CD4-positive, CD25-positive, alpha-beta regulatory T cell (primary cell): Measurements from ENCODE around the gene SRC. TPM values are rescaled to one million over a fixed set of nuclear protein-coding genes. Genes with fewer than 3 reads are reported as not detected.

Experiments
- ATAC-seq, 2 donors: fragments of 150-1000 bp; cut with Tn5 transposase; one replicate each; pipeline ENCODE4 v1.10.0; 2021; ENCODE audit warnings: low read depth in 2 of 2, moderate number of reproducible peaks in 2 of 2, moderate library complexity in 1 of 2
- DNase-seq, 3 donors: peaks; one replicate each; pipeline versions ENCODE4 v3.0.0 to v3.0.0-alpha.2; 2012 to 2022; ENCODE audit warnings: mixed read lengths in 1 of 3
- H3K27ac ChIP-seq: one replicate; pipeline ENCODE4 v1.7.0; 2013; ENCODE audit warnings: mild to moderate bottlenecking, low read length; ENCODE audit not compliant: insufficient read depth, poor library complexity, severe bottlenecking
- H3K27me3 ChIP-seq: one replicate; pipeline ENCODE4 v1.7.0; 2013; ENCODE audit warnings: low read length; ENCODE audit not compliant: control insufficient read depth, insufficient read depth
- H3K36me3 ChIP-seq: one replicate; pipeline ENCODE4 v1.7.0; 2013; ENCODE audit warnings: mild to moderate bottlenecking, low read length, moderate library complexity; ENCODE audit not compliant: control insufficient read depth, insufficient read depth
- H3K4me1 ChIP-seq: 2 replicates; pipeline ENCODE4 v1.7.0; 2013; ENCODE audit warnings: mild to moderate bottlenecking, low read length; ENCODE audit not compliant: insufficient read depth, control insufficient read depth, poor library complexity, severe bottlenecking
- H3K4me3 ChIP-seq: one replicate; pipeline ENCODE4 v1.7.0; 2013; ENCODE audit warnings: low read depth, mild to moderate bottlenecking, low read length, moderate library complexity
- H3K9me3 ChIP-seq, 2 experiments: 1 replicate in 1 of 2; 2 replicates in 1 of 2; pipeline ENCODE4 v1.7.0; 2013; ENCODE audit warnings: low read length in 2 of 2, mild to moderate bottlenecking in 1 of 2, moderate library complexity in 1 of 2; ENCODE audit not compliant: control insufficient read depth in 2 of 2
- H3K27ac Mint-ChIP-seq, 3 donors: one replicate each; pipeline ENCODE4 v1.8.0; 2020 to 2022; ENCODE audit warnings: mild to moderate bottlenecking in 3 of 3, mixed read lengths in 3 of 3, moderate library complexity in 2 of 3
- H3K27me3 Mint-ChIP-seq: one replicate; pipeline ENCODE4 v1.8.0; 2022; ENCODE audit warnings: mild to moderate bottlenecking, mixed read lengths
- H3K36me3 Mint-ChIP-seq: one replicate; pipeline ENCODE4 v1.8.0; 2020; ENCODE audit warnings: mixed read lengths
- H3K4me1 Mint-ChIP-seq, 4 donors: one replicate each; pipeline ENCODE4 v1.8.0; 2020 to 2022; ENCODE audit warnings: mixed read lengths in 4 of 4, mild to moderate bottlenecking in 1 of 4
- H3K4me3 Mint-ChIP-seq, 4 donors: one replicate each; pipeline ENCODE4 v1.8.0; 2020 to 2022; ENCODE audit warnings: mild to moderate bottlenecking in 4 of 4, mixed read lengths in 4 of 4, moderate library complexity in 3 of 4
- H3K9me3 Mint-ChIP-seq, 7 donors: one replicate each; pipeline ENCODE4 v1.8.0; 2020 to 2022; ENCODE audit warnings: mixed read lengths in 7 of 7, mild to moderate bottlenecking in 3 of 7, moderate library complexity in 2 of 7
- polyA plus RNA-seq, 4 donors: library from polyadenylated mRNA; unstranded; fragments of 300-500 nt; fragmentation: Illumina TruSeq; gene quantifications; one replicate each; pipeline ENCODE4 v1.2.3, GENCODE V29; 2021
- total RNA-seq: library from RNA; stranded (reverse); gene quantifications from one replicate; pipeline ENCODE4 v1.2.3, GENCODE V29; 2022

The SRC gene
- total and polyA plus RNA-seq, 5 donors from 2014 or later, result 0.29 to 5.5 (median 0.56) TPM; not detected in 1

DNA sequence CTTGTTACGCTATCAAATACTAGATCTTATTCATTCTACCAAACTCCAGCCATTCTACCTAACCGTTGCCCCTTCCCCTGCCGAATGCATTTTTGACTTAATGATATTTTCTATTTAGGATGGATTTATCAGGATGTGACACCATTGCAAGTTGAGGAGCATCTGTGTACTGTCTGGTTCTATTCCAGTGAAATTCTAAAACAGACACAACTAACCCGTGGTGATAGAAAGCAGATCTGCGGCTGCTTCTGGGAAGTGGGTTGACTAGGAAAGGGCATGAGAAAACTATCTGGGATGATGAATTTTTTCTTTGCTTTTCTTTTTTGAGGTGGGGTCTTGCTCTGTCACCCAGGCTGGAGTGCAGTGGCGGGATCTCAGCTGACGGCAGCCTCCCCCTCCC, 20.7 kb upstream of the SRC start:
- H3K27me3 ChIP-seq, result no peaks in the 10 kb centered on the region
- no peak overlapping the region for H3K27ac Mint-ChIP-seq
- DNase-seq, result no peak

GRCh38 chr20:37326666-37327065, 19.3 kb upstream of the SRC start:
- Mint-ChIP-seq H3K27ac (peak overlapping the region in 1 of 3 donors; percentile 65), H3K4me1 (no peaks in the 10 kb centered on the region), H3K27me3 (no peaks in the 10 kb centered on the region), H3K9me3 (peaks cover 0 to 4% (median 0%) of the 10 kb centered on the region in 7 donors), H3K36me3 (peaks cover 4% of the 10 kb centered on the region), H3K4me3 (no peak overlapping the region)
- no peaks in the 10 kb centered on the region for H3K9me3 ChIP-seq
- no peak overlapping the region for H3K4me3 ChIP-seq
- H3K27ac ChIP-seq, result no peak overlapping the region
- ATAC-seq (no peak), DNase-seq (no peak)
- no peaks in the 10 kb centered on the region for H3K4me1 ChIP-seq
- no peaks in the 10 kb centered on the region for H3K27me3 ChIP-seq
- H3K36me3 ChIP-seq, result no peaks in the 10 kb centered on the region

More for the DNA sequence above, 20.7 kb upstream of the SRC start:
- Mint-ChIP-seq H3K4me1 (no peaks in the 10 kb centered on the region), H3K9me3 (peaks cover 0 to 4% (median 0%) of the 10 kb centered on the region in 7 donors), H3K27me3 (no peaks in the 10 kb centered on the region), H3K36me3 (peaks cover 4% of the 10 kb centered on the region), H3K4me3 (no peak overlapping the region)
- Histone ChIP-seq H3K4me3 (no peak overlapping the region), H3K9me3 (no peaks in the 10 kb centered on the region), H3K4me1 (no peaks in the 10 kb centered on the region), H3K36me3 (no peaks in the 10 kb centered on the region), H3K27ac (no peak overlapping the region)
- ATAC-seq, result no peak

DNA sequence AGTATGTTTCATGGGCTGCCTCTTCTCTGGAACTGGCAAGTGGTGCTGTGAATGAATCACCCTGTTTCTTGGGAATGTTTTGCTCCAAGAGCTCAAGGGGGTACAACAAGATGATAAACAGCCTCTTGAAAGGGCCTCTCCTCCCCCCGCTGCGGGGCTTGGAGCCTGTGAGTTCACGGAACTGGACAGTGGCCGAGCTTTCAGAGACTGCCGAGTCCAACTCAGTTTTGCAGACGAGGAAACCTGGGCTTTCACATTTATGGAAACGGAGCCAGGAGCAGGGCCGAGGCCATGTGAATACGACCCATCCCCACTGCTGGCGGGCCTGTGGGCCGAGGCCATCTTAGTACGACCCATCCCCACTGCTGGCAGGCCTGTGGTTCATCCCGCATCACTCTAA, 18.2 kb upstream of the SRC start:
- DNase-seq (no peak), ATAC-seq (no peak)
- no peaks in the 10 kb centered on the region for H3K36me3 ChIP-seq
- no peaks in the 10 kb centered on the region for H3K4me1 ChIP-seq
- no peaks in the 10 kb centered on the region for H3K27me3 Mint-ChIP-seq
- no peak overlapping the region for H3K27ac Mint-ChIP-seq
- no peaks in the 10 kb centered on the region for H3K4me1 Mint-ChIP-seq
- no peaks in the 10 kb centered on the region for H3K27me3 ChIP-seq
- no peak overlapping the region for H3K4me3 Mint-ChIP-seq
- no peaks in the 10 kb centered on the region for H3K9me3 ChIP-seq
- H3K36me3 Mint-ChIP-seq, result peaks cover 4% of the 10 kb centered on the region
- H3K9me3 Mint-ChIP-seq, result peaks cover 0 to 3% (median 0%) of the 10 kb centered on the region in 7 donors
- no peak overlapping the region for H3K27ac ChIP-seq
- no peak overlapping the region for H3K4me3 ChIP-seq

GRCh38 chr20:37328149-37328945, 17.6 kb upstream of the SRC start:
- H3K27ac ChIP-seq, result no peak overlapping the region
- Mint-ChIP-seq H3K27me3 (no peaks in the 10 kb centered on the region), H3K36me3 (no peaks in the 10 kb centered on the region), H3K4me1 (no peaks in the 10 kb centered on the region), H3K9me3 (peaks cover 0 to 2% (median 0%) of the 10 kb centered on the region in 7 donors), H3K4me3 (no peak overlapping the region), H3K27ac (no peak overlapping the region)
- no peaks in the 10 kb centered on the region for H3K4me1 ChIP-seq
- no peaks in the 10 kb centered on the region for H3K9me3 ChIP-seq
- DNase-seq (no peak), ATAC-seq (no peak)
- no peaks in the 10 kb centered on the region for H3K27me3 ChIP-seq
- no peaks in the 10 kb centered on the region for H3K36me3 ChIP-seq
- H3K4me3 ChIP-seq, result no peak overlapping the region

DNA sequence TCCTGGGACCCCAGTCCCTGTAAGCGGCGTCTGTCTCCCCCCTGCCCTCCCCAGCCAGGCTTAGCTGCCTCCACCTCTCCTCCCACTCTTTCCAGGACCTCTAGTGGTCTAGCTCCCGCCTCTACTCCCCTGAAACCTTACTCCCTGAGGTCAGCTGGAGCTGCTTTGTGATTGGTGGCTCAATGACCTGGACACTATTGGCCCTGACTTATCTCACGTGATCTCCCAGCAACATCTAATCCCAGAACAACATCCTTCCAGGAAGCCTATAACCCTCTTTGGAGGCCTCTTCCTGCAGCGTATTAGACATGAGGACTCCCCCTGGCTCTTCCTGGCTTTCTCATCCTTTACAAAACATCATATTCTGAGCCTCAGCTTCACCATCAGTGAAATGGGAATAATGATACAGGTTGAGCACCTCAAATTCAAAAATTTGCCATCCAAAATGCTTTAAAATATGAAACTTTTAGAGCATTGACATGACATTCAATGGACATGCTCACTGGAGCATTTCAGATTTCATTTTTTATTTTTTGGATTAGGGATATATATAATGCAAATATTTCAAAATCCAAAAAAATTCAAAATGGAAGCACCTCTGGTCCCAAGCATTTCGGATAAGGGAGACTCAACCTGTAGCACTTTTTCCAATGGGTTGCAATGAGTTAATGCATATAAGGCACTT, 16.3 kb upstream of the SRC start:
- no peaks in the 10 kb centered on the region for H3K4me1 ChIP-seq
- H3K9me3 ChIP-seq, result no peaks in the 10 kb centered on the region
- H3K9me3 Mint-ChIP-seq, result peaks cover 0 to 2% (median 0%) of the 10 kb centered on the region in 7 donors
- H3K27ac Mint-ChIP-seq, result no peak overlapping the region
- H3K36me3 ChIP-seq, result no peaks in the 10 kb centered on the region
- no peaks in the 10 kb centered on the region for H3K27me3 ChIP-seq
- no peaks in the 10 kb centered on the region for H3K27me3 Mint-ChIP-seq
- no peaks in the 10 kb centered on the region for H3K4me1 Mint-ChIP-seq
- no peak overlapping the region for H3K4me3 Mint-ChIP-seq
- no peaks in the 10 kb centered on the region for H3K36me3 Mint-ChIP-seq
- DNase-seq (no peak), ATAC-seq (no peak)
- H3K27ac ChIP-seq, result no peak overlapping the region
- no peak overlapping the region for H3K4me3 ChIP-seq

- no peak overlapping the region for H3K4me3 ChIP-seq
- no peak overlapping the region for H3K27ac ChIP-seq
- Mint-ChIP-seq H3K27ac (no peak overlapping the region), H3K27me3 (no peaks in the 10 kb centered on the region), H3K9me3 (peaks cover 0 to 2% (median 0%) of the 10 kb centered on the region in 7 donors), H3K36me3 (no peaks in the 10 kb centered on the region), H3K4me1 (no peaks in the 10 kb centered on the region), H3K4me3 (no peak overlapping the region)
- no peaks in the 10 kb centered on the region for H3K4me1 ChIP-seq
- no peaks in the 10 kb centered on the region for H3K9me3 ChIP-seq
- DNase-seq (no peak), ATAC-seq (no peak)
- no peaks in the 10 kb centered on the region for H3K36me3 ChIP-seq
- H3K27me3 ChIP-seq, result no peaks in the 10 kb centered on the region
These were observed 15.6 kb upstream of the SRC start for GRCh38 chr20:37330316-37330715.

DNA sequence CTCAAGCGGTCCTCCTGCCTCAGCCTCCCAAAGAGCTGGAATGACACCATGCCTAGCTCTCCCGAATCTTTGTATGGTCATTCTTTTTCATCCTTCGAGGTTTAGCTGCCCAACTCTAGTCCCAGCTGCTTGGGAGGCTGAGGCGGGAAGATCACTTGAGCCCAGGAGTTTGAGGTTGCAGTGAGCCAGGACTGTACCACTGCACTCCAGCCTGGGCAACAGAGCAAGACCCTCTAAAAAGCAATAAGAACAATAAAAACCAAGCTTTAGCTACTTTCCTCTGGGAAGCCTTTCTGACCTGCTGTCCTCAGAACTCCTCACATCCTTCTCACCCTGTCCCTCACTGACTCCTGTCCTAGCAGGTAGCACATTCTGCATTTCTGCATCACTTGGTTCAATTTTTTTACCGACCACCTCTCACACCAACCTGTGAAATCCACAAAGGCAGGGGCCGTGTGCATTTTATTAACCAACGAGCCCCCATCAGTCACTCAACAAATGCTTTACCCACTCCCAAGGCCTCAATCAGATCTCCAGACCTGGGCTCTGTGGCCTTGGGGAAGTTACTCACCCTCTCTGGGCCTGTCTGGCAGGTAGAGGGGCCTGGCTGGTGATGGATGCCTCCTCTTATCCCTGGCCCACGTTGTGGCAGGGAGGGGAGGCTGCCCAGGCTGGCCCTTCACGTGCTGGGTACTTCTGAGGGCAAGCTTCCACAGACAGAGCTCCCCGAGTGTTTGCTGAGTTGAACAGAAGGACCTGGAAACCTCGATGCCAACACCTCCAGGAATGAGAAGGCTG, 14.7 kb upstream of the SRC start:
- no peak overlapping the region for H3K27ac Mint-ChIP-seq
- Histone ChIP-seq H3K27me3 (no peaks in the 10 kb centered on the region), H3K4me1 (no peaks in the 10 kb centered on the region), H3K27ac (no peak overlapping the region), H3K4me3 (no peak overlapping the region), H3K9me3 (no peaks in the 10 kb centered on the region), H3K36me3 (no peaks in the 10 kb centered on the region)
- DNase-seq (no peak), ATAC-seq (no peak)
- no peak overlapping the region for H3K4me3 Mint-ChIP-seq
- peaks cover 0 to 2% (median 0%) of the 10 kb centered on the region in 7 donors for H3K9me3 Mint-ChIP-seq
- H3K4me1 Mint-ChIP-seq, result peaks cover 0 to 9% (median 7%) of the 10 kb centered on the region in 4 donors
- no peaks in the 10 kb centered on the region for H3K36me3 Mint-ChIP-seq
- H3K27me3 Mint-ChIP-seq, result no peaks in the 10 kb centered on the region
